Activated CD8-positive, alpha-beta memory T cell treated with anti-CD3 and anti-CD28 coated beads, Interleukin-2, amount 50 U/mL, for 1 hour (primary cell): Measurements from ENCODE around the gene C2CD3.
A peak's percentile ranks its signal among the peaks of the same experiment; 100 is the strongest.

Experiments
- DNase-seq: peaks from one replicate; pipeline ENCODE4 v3.0.0-alpha.2; 2020; ENCODE audit errors: extremely low read depth

The C2CD3 gene

GRCh38 chr11:73982595-73982989, 188.2 kb downstream of the C2CD3 start, which contains the start of gene UCP2:
TSS of gene UCP2 (minus strand) at chr11:73982843. CDS start at chr11:73978378, 4,465 bp downstream.
- DNase-seq = no peak

- no peak for DNase-seq
These were observed 189.6 kb downstream of the C2CD3 start for GRCh38 chr11:73981051-73981805.

DNA sequence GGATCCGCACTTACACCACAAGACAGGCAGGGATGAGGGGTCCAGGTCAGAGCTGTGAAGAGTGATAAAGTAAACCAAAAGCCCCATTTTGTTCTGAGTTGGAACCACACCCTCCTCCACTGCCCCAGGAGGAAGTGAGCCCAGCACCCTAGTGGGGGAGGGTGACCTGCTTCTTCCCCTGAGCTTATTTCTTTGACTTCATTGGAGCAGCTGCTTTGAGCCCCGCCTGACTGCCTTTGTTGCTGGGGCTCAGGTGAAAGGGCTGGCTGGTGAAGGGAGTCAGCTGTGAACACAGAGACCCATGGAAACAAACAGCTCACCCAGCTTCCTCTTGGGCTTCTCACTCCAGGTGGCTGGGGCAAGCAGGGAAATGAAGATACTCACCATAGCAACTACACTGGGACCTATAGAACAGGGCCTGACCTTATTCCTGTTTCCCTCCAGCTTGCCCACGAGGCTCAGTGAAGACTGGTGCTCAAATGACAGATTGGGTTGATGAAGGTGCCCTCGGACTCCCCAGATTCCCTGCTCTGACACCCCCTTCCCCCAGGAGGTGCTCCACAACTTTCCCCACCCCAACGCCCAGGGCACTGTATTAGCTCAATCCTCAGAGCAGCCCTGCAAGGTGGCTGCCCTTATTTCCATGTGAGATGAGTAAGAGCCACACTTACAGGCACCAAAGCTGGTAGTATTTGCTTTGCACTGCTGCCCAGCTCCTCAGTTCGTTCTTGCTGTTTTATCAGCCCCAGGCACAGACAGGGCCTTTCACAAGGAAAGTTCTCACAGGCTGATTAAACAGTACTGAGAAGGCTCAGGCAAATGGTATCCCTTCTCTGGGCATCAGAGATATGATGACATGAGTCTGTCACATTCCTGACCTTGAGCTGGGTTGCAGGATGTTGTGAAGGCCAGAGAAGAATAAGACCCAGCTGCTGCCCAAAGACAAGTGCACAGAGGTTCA, 190.5 kb downstream of the C2CD3 start:
- DNase-seq = peak; percentile 73

DNA sequence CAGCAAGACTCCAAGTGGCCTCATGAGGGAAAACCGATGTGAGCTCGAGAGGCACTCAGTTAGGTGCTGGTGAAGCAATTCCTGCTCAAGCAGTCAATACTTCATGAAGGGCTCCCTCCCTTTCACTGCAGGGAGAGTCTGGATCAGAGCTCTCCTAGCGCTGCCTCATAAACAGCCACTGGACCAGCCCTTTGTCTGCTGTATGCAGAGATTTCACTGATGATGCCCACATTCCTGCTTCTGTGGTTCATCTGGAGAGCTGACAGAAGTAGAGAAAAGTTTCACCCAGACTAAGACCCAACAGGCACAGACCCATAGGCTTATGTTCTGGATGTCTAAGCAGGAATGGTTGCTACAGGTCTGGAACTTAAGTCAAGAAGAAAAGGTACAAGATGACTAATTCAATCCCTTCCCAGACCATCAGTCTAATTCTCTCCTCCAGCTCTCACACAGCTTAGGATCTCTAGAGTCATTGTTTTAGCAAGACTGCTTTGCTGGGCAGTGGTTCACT, 192.2 kb downstream of the C2CD3 start:
- no peak for DNase-seq

GRCh38 chr11:73977856-73978519, 192.8 kb downstream of the C2CD3 start:
- no peak for DNase-seq

DNA sequence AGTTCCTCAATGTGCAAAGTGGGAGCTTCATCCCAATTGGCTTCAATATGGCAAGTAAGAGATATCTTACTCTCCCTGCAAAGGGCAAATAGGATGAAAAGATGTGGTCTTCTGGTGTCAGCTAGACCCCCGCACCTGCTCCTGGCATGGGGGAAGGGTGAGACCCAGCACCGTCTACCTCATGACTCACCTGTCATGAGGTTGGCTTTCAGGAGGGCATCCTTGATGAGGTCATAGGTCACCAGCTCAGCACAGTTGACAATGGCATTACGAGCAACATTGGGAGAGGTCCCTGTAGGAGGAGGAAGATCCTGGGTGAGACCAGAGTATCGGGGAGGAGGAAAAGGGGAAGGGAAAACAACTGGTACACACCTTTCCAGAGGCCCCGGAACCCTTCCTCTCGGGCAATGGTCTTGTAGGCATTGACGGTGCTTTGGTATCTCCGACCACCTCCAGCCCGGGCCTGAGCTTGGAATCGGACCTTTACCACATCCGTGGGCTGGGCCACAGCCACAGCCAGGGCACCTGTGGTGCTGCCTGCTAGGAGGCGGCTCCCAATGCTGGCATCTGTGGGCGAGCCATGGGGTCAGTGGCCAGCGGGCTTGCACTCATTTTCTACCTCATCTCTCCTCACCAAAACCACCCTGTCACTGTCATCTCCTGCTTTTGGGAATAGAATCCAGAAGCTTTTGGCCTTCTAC, 194.2 kb downstream of the C2CD3 start:
- no peak for DNase-seq

DNA sequence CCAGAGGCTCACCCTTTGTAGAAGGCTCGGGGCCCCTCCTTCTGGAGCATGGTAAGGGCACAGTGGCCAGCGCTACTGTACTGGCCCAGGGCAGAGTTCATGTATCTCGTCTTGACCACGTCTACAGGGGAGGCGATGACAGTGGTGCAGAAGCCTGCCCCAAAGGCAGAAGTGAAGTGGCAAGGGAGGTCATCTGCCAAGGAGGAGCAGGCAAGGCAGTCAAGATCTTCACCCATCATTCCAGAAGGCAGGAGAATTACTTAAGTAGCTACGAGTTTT, 195.4 kb downstream of the C2CD3 start:
- DNase-seq = no peak

- DNase-seq = no peak
These were observed 196.0 kb downstream of the C2CD3 start for GRCh38 chr11:73974604-73975478.

DNA sequence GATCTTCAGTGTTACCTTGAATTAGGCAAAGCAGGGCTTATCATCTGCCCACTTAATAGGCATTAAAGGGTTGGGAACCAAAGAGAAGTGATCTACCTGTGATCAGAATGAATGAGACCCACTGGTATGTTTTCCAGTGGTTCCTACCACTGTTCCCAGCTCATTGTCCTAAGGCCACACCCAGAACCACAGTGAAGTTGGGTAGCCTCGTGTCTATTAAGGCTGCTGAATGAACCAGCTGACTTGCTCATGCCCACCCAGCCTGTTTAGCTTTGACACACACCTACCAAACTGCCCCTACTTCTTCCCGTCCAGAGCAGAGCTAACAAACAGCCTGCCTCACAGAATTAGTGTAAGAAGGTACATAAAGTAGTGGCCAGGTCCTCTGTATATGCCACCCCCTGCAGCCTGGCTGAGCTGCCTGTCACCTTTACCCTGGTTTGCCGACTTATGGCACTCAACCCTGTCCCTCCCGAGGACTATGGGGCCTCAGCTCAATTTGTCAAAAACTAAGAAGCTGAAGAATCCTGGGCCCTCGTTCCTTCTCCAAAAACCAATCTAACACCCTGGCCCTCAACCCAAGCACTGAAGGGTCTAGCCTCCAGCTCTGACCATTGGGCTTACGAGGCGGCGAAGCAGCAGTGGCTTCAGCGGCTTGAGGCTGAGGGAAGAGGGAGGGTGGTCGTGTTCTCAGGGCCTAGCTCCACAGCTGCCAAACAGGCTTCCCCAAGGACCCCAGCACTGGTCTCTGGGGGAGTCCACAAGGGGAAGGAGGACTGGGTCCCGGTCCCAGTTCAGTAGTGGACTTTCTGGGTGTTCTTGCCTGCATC, 198.0 kb downstream of the C2CD3 start:
- DNase-seq = no peak

- no peak for DNase-seq
These were observed 198.6 kb downstream of the C2CD3 start for GRCh38 chr11:73972187-73972586.

DNA sequence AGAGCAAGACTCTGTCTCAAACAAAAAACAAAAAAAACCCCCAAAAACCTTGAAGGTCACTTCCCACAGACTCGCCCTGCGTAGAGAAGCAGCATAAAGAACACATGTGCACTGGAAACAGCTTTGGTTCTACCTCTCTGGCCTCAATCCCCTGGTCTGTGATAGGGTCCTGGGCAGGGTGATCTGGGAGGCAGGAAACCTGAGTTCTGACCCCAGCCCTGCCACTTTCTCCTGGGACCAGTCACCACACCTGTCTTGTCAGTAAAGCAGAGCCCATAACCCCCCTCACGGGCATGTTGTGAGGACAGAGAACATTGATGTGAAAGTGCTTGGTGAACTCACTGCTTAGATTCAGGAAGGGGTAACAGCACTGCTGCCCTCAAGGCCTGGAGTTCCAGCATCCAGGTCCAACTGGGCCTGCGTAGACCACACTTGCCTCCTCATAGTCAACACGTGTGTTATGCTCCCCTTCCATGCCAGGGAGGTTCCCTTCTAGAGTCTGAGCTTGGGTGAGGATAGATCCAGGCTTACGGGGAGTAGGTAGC, 199.6 kb downstream of the C2CD3 start:
- DNase-seq = no peak

DNA sequence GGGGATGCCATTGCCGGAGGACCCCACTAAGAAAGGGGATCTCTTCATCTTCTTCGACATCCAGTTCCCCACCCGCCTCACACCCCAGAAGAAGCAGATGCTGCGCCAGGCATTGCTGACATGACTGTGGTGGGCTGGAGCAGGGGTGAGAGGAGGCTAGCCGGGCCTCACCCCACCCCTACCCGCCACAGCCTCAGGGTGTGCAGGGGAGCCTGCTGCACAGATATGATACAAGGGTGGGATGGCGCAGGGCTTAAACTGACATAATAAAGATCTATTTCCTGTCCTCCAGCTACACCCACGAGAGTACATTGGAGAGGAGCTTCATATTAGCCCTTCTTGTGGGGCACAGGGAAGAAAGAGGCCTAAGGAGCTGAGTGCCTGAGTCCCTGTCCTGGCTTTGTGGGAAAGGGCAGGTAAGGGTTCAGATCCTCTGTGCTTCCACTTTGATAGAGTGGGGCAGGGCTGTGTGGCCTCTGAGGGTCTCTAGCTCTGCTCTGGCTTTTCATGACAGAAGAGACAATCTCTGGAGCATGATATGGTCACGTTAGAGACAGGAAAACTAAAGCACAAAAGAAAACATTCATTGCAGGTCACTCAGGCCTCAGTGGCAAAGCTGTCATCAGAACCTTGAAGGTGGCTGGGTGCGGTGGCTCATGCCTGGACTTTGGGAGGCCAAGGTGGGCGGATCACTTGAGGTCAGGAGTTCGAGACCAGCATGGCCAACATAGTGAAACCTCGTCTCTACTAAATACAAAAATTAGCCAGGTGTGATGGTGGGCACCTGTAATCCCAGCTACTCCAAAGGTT, 200.6 kb downstream of the C2CD3 start:
- no peak for DNase-seq

GRCh38 chr11:73969091-73969490, 201.7 kb downstream of the C2CD3 start:
- DNase-seq = no peak

- DNase-seq = no peak
These were observed 202.3 kb downstream of the C2CD3 start for GRCh38 chr11:73968356-73968966.

GRCh38 chr11:73965764-73966121, 205.1 kb downstream of the C2CD3 start:
- no peak for DNase-seq

GRCh38 chr11:73965076-73965763, 205.6 kb downstream of the C2CD3 start:
- DNase-seq = no peak

DNA sequence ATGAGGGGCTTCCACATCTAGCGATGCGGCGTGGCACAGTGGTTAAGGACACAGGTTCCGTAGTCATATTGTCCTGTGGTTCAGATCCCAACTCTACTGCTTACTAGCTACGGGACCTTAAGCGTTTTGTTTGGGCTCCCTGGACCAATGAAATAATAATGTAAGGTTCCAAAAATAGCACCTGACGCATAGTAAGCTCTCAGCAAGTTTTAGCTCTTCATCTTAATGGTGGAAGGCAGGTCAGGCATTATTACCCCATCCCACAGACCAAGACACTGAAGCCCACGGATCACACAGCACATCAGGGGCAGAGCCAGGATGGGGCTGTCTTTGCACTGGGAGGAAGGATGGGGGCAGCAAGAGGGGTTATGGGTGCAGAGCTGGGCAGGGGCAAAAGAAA, 206.9 kb downstream of the C2CD3 start:
- DNase-seq = no peak
